T-helper 2 cell (primary cell): ENCODE data around the gene TAF1.
"Not testable (repeated sequence)": the region's sequence is repeated elsewhere in the genome, so short reads cannot be mapped to it uniquely, and the experiment has no call there.

Experiments used
- DNase-seq, 5 experiments: peaks; one replicate each; pipeline versions ENCODE4 v3.0.0 to v3.0.0-alpha.2; 2012 to 2022

Gene TAF1

GRCh38 chrX:71513731-71514130, 147.6 kb downstream of the TAF1 start:
- not testable (repeated sequence) for DNase-seq

DNA sequence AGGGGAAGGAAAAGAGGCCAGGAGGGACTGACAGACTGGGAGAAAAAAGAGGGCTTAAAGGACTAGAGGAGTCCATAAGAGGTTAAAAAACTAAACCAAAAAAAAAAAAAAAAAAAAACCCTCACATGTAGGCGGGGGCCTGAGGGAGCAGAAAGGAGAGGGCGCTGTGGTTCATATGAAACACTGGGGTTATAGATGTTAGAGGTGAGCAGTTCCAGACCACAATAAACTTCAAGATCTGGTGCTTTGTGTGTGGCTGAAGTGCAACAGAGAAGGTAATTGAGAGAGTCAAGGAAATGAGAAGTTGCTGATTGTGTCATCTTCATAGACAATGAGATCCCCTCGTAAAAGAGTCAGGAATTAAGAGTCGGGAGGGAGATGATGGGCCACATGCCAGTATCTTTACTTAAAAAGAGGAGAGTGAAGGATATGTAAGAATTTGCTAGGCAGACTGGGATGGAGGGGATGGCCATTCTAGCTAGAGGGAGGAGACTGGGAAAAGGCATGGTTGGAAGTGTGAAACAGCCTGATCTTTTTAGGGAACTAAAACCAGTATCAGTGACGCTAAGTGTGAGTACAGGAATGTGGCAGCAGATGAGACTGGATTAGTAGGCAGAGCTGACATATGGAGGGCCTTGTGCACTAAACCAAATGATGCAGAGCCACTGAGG, 148.3 kb downstream of the TAF1 start:
- DNase-seq, result peak in 3 of 5 experiments; percentile 4 to 88 (median 51)

GRCh38 chrX:71515038-71515396, 148.9 kb downstream of the TAF1 start:
- no peak for DNase-seq
